ENCODE data around the gene PPP1R3F. TPM values are rescaled to one million over a fixed set of nuclear protein-coding genes. Genes with fewer than 3 reads are reported as not detected.
A peak's percentile ranks its signal among the peaks of the same experiment; 100 is the strongest.

Gene PPP1R3F
- total RNA-seq, 3 donors from 2014 or later, result 5.9 to 7.9 (median 7.2) TPM

GRCh38 chrX:49271341-49271740 is 1.7 kb downstream of the PPP1R3F start:
- no peaks in the 10 kb centered on the region for H3K9me3 ChIP-seq
- peak overlapping the region in 1 of 3 donors; percentile 84 for H3K4me3 ChIP-seq
- H3K27me3 ChIP-seq, result peaks cover 0 to 34% of the 10 kb centered on the region in 2 donors
- no peak for DNase-seq (ENCODE audit: low spot score in 2 of 2)
- no peaks in the 10 kb centered on the region for H3K4me1 ChIP-seq
- no peaks in the 10 kb centered on the region for H3K36me3 ChIP-seq
- peak overlapping the region; percentile 92 to 97 for H3K27ac ChIP-seq
- TF ChIP-seq CTCF (IDR thresholded peaks at IDR 0.05), result no peak
- no peak for TF ChIP-seq POLR2A (IDR thresholded peaks at IDR 0.05)
- TF ChIP-seq POLR2AphosphoS5 (IDR thresholded peaks at IDR 0.05), result no peak
- intact Hi-C loops (cut with DNase I; ENCODE audit: low total_unique reads), result loop anchor here (2.0 kb wide), 1 partner anchor 81 kb away; no protein-coding TSS in a partner anchor

- DNase-seq (ENCODE audit: low spot score in 2 of 2), result no peak
- H3K9me3 ChIP-seq, result no peaks in the 10 kb centered on the region
- H3K27ac ChIP-seq, result no peak overlapping the region
- H3K4me1 ChIP-seq, result no peaks in the 10 kb centered on the region
- H3K4me3 ChIP-seq, result no peak overlapping the region
- TF ChIP-seq POLR2A (IDR thresholded peaks at IDR 0.05) (no peak), POLR2AphosphoS5 (IDR thresholded peaks at IDR 0.05) (no peak), CTCF (IDR thresholded peaks at IDR 0.05) (no peak)
- H3K36me3 ChIP-seq, result no peaks in the 10 kb centered on the region
- H3K27me3 ChIP-seq, result peaks cover 0 to 36% of the 10 kb centered on the region in 2 donors
- intact Hi-C loops (cut with DNase I; ENCODE audit: low total_unique reads), result no loop called here
Measured at GRCh38 chrX:49272421-49272820, 2.8 kb downstream of the PPP1R3F start.

GRCh38 chrX:49273181-49273727 is 3.7 kb downstream of the PPP1R3F start:
- no peak overlapping the region for H3K4me3 ChIP-seq
- intact Hi-C loops (cut with DNase I; ENCODE audit: low total_unique reads), result no loop called here
- H3K4me1 ChIP-seq, result no peaks in the 10 kb centered on the region
- no peak for DNase-seq (ENCODE audit: low spot score in 2 of 2)
- H3K27ac ChIP-seq, result no peak overlapping the region
- no peaks in the 10 kb centered on the region for H3K36me3 ChIP-seq
- TF ChIP-seq CTCF (IDR thresholded peaks at IDR 0.05) (no peak), POLR2AphosphoS5 (IDR thresholded peaks at IDR 0.05) (no peak)
- H3K9me3 ChIP-seq, result no peaks in the 10 kb centered on the region
- H3K27me3 ChIP-seq, result peaks cover 0 to 40% of the 10 kb centered on the region in 2 donors

- H3K27me3 ChIP-seq, result peaks cover 0 to 52% of the 10 kb centered on the region in 2 donors
- intact Hi-C loops (cut with DNase I; ENCODE audit: low total_unique reads), result no loop called here
- H3K27ac ChIP-seq, result peak overlapping the region in 1 of 2 donors; percentile 33
- H3K36me3 ChIP-seq, result no peaks in the 10 kb centered on the region
- H3K9me3 ChIP-seq, result no peaks in the 10 kb centered on the region
- TF ChIP-seq POLR2A (IDR thresholded peaks at IDR 0.05), result no peak
- no peak for DNase-seq (ENCODE audit: low spot score in 2 of 2)
- H3K4me1 ChIP-seq, result no peaks in the 10 kb centered on the region
- H3K4me3 ChIP-seq, result no peak overlapping the region
Measured at GRCh38 chrX:49276207-49276606, 6.6 kb downstream of the PPP1R3F start.

GRCh38 chrX:49276671-49277534 is 7.3 kb downstream of the PPP1R3F start:
- intact Hi-C loops (cut with DNase I; ENCODE audit: low total_unique reads), result no loop called here
- Histone ChIP-seq H3K27me3 (peaks cover 0 to 58% of the 10 kb centered on the region in 2 donors), H3K27ac (peak overlapping the region; percentile 33 to 56), H3K36me3 (no peaks in the 10 kb centered on the region), H3K9me3 (no peaks in the 10 kb centered on the region), H3K4me3 (no peak overlapping the region), H3K4me1 (no peaks in the 10 kb centered on the region)
- DNase-seq (ENCODE audit: low spot score in 2 of 2), result no peak
- no peak for TF ChIP-seq POLR2AphosphoS5 (IDR thresholded peaks at IDR 0.05)
- TF ChIP-seq CTCF (IDR thresholded peaks at IDR 0.05), result no peak
- no peak for TF ChIP-seq POLR2A (IDR thresholded peaks at IDR 0.05)

Measured in breast epithelium (tissue), 4 donors.